ENCODE results near the gene ABR. TPM values are rescaled to one million over a fixed set of nuclear protein-coding genes. Genes with fewer than 3 reads are reported as not detected.

The ABR gene
- total RNA-seq, 1 experiment from 2014 or later: 172 TPM

GRCh38 chr17:1109606-1110540 lies 69.9 kb downstream of the ABR start:
- Histone ChIP-seq H3K27me3 (ENCODE audit: control insufficient read depth, insufficient read depth, low read length) (no peaks in the 10 kb centered on the region), H3K27ac (ENCODE audit: low read length) (peak overlapping the region; percentile 96), H3K4me1 (ENCODE audit: control insufficient read depth, insufficient read depth, low read length) (peaks cover 58% of the 10 kb centered on the region), H3K9me3 (ENCODE audit: control insufficient read depth, insufficient read depth, low read depth, low read length) (no peaks in the 10 kb centered on the region), H3K4me3 (ENCODE audit: low read depth in 2 of 2, low read length in 2 of 2) (peak overlapping the region; percentile 37 to 61), H3K36me3 (ENCODE audit: control insufficient read depth, insufficient read depth, low read length) (no peaks in the 10 kb centered on the region)
- intact Hi-C loops (cut with micrococcal nuclease; ENCODE audit: unreplicated experiment) (no loop called here), in situ Hi-C loops (cut with HindIII; ENCODE audit: low pct_unique_long_range_greater_than_20kb, low sequenced_read_pairs) (no loop called here)
- POLR2A ChIA-PET: interaction anchor here (0.7 kb wide), 1 partner anchor 28 kb away, joined by 3 read pairs; no protein-coding TSS in a partner anchor
- BruUV-seq (replicated peaks): no TSS peak
- ATAC-seq (peak; percentile 33), DNase-seq (ENCODE audit: low read depth, low spot score) (no peak)
- no peak for TF ChIP-seq SIN3A (IDR thresholded peaks at IDR 0.05; ENCODE audit: borderline replicate concordance, insufficient read depth, low read depth, low read length)
- no peak for TF ChIP-seq CTCF (IDR thresholded peaks at IDR 0.05)
- no peak for TF ChIP-seq POLR2AphosphoS5 (IDR thresholded peaks at IDR 0.05; ENCODE audit: low read depth, low read length)
- no peak for TF ChIP-seq REST (IDR thresholded peaks at IDR 0.05; ENCODE audit: insufficient read depth in 1 of 2, low read depth in 2 of 2, low read length in 1 of 2)
- no peak for TF ChIP-seq TCF7L2 (IDR thresholded peaks at IDR 0.05; ENCODE audit: low read depth, low read length)
- CTCF ChIA-PET: interaction anchor here (0.8 to 2.0 kb wide), 2 partner anchors 13 to 38 kb away, joined by 6 to 13 read pairs; no protein-coding TSS in a partner anchor

GRCh38 chr17:1108765-1109605 lies 70.8 kb downstream of the ABR start:
- in situ Hi-C loops (cut with HindIII; ENCODE audit: low pct_unique_long_range_greater_than_20kb, low sequenced_read_pairs): no loop called here
- Histone ChIP-seq H3K27ac (ENCODE audit: low read length) (peak overlapping the region; percentile 96; the same call in 1 of the 2 replicates), H3K9me3 (ENCODE audit: control insufficient read depth, insufficient read depth, low read depth, low read length) (no peaks in the 10 kb centered on the region), H3K36me3 (ENCODE audit: control insufficient read depth, insufficient read depth, low read length) (no peaks in the 10 kb centered on the region), H3K4me3 (ENCODE audit: low read depth in 2 of 2, low read length in 2 of 2) (peak overlapping the region; percentile 61 to 75), H3K27me3 (ENCODE audit: control insufficient read depth, insufficient read depth, low read length) (no peaks in the 10 kb centered on the region), H3K4me1 (ENCODE audit: control insufficient read depth, insufficient read depth, low read length) (peaks cover 52% of the 10 kb centered on the region)
- ATAC-seq (peak; percentile 50), DNase-seq (ENCODE audit: low read depth, low spot score) (no peak)
- ChIA-PET CTCF (no interaction called here), POLR2A (no interaction called here)
- intact Hi-C loops (cut with micrococcal nuclease; ENCODE audit: unreplicated experiment): no loop called here
- no TSS peak for BruUV-seq (replicated peaks)
- TF ChIP-seq SIN3A (IDR thresholded peaks at IDR 0.05; ENCODE audit: borderline replicate concordance, insufficient read depth, low read depth, low read length) (no peak; the same call in 1 of the 2 replicates), POLR2AphosphoS5 (IDR thresholded peaks at IDR 0.05; ENCODE audit: low read depth, low read length) (peak; percentile 26; the same call in 1 of the 2 replicates), TCF7L2 (IDR thresholded peaks at IDR 0.05; ENCODE audit: low read depth, low read length) (no peak), REST (IDR thresholded peaks at IDR 0.05; ENCODE audit: insufficient read depth in 1 of 2, low read depth in 2 of 2, low read length in 1 of 2) (no peak)
